Ishikawa (cell line): ENCODE data around the gene KCNQ1.

Source experiments
- CEBPB ChIP-seq: IDR thresholded peaks from 2 replicates; pipeline ENCODE4 v1.6.1; 2012
- CREB1 ChIP-seq: IDR thresholded peaks from 2 replicates; pipeline ENCODE4 v1.6.1; 2012; ENCODE audit warnings: low read depth
- EGR1 ChIP-seq: IDR thresholded peaks from 2 replicates; pipeline ENCODE4 v1.6.1; 2012
- EP300 ChIP-seq: IDR thresholded peaks from 2 replicates; pipeline ENCODE4 v1.6.1; 2012; ENCODE audit warnings: borderline replicate concordance
- FOXM1 ChIP-seq: IDR thresholded peaks from 2 replicates; pipeline ENCODE4 v1.6.1; 2012; ENCODE audit warnings: low read depth, borderline replicate concordance
- NFIC ChIP-seq: IDR thresholded peaks from 2 replicates; pipeline ENCODE4 v1.6.1; 2012
- RAD21 ChIP-seq: IDR thresholded peaks from 2 replicates; pipeline ENCODE4 v1.6.1; 2012; ENCODE audit warnings: low read depth
- TAF1 ChIP-seq: IDR thresholded peaks from 2 replicates; pipeline ENCODE4 v1.6.1; 2012; ENCODE audit warnings: low read depth, mild to moderate bottlenecking
- TCF12 ChIP-seq: IDR thresholded peaks from 2 replicates; pipeline ENCODE4 v1.6.1; 2012; ENCODE audit warnings: low read depth
- TEAD4 ChIP-seq: IDR thresholded peaks from 2 replicates; pipeline ENCODE4 v1.6.1; 2012
- YY1 ChIP-seq: IDR thresholded peaks from 2 replicates; pipeline ENCODE4 v1.6.1; 2012; ENCODE audit warnings: low read depth
- ZBTB7A ChIP-seq: IDR thresholded peaks from 2 replicates; pipeline ENCODE4 v1.6.1; 2012; ENCODE audit warnings: low read depth
- TF ChIP-seq, protein P1 (sequence below): IDR thresholded peaks from 2 replicates; pipeline ENCODE4 v1.6.1; 2012
- TF ChIP-seq, protein P2 (sequence below): IDR thresholded peaks from 2 replicates; pipeline ENCODE4 v1.6.1; 2012
- TF ChIP-seq, protein P3 (sequence below): IDR thresholded peaks from 2 replicates; pipeline ENCODE4 v1.6.1; 2012; ENCODE audit warnings: low read depth, mild to moderate bottlenecking

Gene KCNQ1

DNA sequence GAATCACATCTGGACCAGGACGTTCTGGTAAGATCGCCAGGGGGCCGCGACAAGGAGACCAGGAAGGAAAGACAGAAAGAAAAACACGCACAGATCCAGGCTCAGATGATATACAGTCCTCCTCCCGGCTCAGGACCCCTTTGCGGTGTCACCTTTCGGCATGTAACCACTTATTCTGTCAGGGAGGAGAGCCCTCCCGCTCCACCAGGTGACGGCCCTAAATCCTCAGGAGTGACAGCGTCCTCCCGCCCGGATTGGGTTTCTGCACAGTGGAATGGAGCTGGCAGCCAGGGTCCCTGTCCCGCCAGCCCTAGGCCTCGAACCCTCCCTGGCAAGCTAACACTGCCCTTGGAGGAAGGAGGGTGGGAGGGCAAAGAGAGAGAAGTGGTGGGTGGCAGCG lies 279.3 kb downstream of the KCNQ1 start:
- TF ChIP-seq, protein P1, sequence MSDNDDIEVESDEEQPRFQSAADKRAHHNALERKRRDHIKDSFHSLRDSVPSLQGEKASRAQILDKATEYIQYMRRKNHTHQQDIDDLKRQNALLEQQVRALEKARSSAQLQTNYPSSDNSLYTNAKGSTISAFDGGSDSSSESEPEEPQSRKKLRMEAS: no peak
- TF ChIP-seq ZBTB7A: no peak
- no peak for TF ChIP-seq EP300
- TF ChIP-seq RAD21: no peak
- no peak for TF ChIP-seq EGR1
- TF ChIP-seq TEAD4: no peak

DNA sequence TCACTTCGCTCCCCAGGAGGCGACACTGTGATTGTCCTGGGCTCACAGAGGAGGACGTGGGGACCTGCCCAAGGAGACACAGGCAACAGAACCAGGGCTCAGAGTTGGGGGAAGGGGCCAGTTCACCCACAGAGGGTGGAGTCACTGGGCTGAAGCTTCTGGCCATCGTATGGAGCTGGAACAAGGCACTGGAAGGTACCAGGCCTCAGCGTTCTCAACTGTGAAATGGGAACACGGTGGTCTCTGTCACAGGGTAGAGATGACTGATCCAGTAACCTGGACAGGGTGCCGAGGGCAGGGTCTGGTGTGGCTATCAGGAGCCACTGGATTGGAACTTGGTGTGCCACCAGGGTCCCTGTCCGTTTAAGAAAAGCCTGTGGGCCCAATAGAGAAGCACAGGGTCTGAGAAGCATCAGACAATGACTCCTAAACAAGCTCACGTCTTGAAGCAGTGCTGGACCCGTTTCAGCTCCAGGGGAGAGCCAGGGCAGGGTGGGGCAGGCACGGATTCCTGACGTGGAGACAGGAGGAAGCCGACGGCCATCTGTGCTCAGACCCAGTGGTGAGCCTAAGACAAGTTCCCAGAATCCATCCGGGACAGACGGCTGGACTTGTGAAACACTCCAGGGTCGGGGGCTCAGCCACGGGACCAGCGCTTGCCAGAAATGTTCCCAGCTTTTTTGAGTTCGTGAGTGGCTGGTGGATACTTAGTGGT lies 280.0 kb downstream of the KCNQ1 start:
- TF ChIP-seq YY1 (no peak), EP300 (no peak), ZBTB7A (no peak), TCF12 (no peak), NFIC (no peak)

DNA sequence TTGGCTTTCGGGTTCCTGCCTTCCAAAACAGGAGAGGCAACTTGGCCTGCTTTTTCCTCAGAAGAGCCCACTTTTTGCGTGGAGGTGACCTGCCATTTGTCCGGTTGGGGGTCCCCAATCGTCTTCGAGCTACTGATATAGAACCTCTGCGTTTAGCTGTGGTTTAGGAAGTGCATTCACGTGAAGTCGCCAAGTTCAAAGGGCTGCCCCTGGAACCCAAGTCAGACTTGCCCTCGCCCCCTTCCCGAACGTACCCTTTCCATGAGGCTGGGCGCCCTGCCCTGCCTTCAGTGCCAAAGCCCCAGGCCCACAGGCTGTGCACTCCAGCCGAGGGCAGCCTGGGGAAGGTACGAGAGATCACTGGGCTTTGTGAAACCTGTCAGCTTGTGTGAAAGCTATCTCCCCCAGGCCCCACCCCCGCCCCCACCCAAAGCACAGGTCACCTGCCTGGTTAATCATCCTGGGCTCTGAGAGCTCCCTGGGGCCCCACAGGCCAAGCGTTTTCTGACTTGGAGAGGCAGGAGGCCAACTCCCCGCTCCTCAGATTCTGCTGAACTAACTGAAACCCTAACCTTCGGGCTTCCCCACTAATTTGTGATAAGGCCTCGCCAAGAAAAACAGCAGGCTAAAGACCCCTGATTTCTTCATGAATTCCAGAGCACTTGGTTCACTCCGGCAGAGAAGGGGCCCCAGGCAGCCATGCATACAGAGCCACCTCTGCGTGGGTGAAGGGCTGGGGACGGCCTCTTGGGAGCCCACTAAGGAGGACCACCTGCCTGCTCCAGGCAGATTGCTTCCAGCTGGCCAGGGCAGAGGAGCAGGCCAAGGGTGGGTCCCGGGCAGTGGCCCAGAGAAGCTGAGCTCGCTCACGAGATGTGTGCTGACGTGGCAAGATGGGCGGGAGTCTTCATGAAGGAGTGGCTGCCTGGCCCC lies 280.8 kb downstream of the KCNQ1 start:
- TF ChIP-seq TCF12: no peak
- TF ChIP-seq FOXM1: no peak
- no peak for TF ChIP-seq EP300
- TF ChIP-seq, protein P2, sequence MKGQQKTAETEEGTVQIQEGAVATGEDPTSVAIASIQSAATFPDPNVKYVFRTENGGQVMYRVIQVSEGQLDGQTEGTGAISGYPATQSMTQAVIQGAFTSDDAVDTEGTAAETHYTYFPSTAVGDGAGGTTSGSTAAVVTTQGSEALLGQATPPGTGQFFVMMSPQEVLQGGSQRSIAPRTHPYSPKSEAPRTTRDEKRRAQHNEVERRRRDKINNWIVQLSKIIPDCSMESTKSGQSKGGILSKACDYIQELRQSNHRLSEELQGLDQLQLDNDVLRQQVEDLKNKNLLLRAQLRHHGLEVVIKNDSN: no peak
- no peak for TF ChIP-seq NFIC
- TF ChIP-seq TEAD4: no peak
- TF ChIP-seq, protein P3, sequence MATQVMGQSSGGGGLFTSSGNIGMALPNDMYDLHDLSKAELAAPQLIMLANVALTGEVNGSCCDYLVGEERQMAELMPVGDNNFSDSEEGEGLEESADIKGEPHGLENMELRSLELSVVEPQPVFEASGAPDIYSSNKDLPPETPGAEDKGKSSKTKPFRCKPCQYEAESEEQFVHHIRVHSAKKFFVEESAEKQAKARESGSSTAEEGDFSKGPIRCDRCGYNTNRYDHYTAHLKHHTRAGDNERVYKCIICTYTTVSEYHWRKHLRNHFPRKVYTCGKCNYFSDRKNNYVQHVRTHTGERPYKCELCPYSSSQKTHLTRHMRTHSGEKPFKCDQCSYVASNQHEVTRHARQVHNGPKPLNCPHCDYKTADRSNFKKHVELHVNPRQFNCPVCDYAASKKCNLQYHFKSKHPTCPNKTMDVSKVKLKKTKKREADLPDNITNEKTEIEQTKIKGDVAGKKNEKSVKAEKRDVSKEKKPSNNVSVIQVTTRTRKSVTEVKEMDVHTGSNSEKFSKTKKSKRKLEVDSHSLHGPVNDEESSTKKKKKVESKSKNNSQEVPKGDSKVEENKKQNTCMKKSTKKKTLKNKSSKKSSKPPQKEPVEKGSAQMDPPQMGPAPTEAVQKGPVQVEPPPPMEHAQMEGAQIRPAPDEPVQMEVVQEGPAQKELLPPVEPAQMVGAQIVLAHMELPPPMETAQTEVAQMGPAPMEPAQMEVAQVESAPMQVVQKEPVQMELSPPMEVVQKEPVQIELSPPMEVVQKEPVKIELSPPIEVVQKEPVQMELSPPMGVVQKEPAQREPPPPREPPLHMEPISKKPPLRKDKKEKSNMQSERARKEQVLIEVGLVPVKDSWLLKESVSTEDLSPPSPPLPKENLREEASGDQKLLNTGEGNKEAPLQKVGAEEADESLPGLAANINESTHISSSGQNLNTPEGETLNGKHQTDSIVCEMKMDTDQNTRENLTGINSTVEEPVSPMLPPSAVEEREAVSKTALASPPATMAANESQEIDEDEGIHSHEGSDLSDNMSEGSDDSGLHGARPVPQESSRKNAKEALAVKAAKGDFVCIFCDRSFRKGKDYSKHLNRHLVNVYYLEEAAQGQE: no peak
- no peak for TF ChIP-seq CREB1
- no peak for TF ChIP-seq YY1
- TF ChIP-seq TAF1: no peak
- no peak for TF ChIP-seq RAD21
- TF ChIP-seq, protein P1: no peak
- TF ChIP-seq ZBTB7A: no peak
- no peak for TF ChIP-seq CEBPB
- no peak for TF ChIP-seq EGR1

DNA sequence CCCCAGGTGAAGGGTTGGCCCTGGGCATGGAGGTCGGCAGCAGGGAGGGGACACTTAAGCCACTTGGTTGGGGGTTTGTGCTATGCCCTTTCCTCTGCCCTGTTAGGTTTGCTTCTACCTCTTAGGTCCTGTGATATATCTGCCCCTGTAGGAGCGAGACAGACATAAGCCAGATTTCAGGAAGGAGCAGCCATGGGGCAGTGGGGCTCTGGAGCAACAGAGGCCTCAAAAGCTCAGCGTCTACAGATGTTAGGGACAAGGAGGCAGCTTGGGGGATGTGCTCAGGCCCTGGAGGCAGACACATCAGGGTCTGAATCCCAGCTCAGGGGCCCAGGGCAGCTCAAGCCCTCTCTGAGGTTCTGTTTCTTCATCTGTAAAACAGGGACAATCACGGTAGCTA lies 282.2 kb downstream of the KCNQ1 start:
- no peak for TF ChIP-seq EGR1
- no peak for TF ChIP-seq YY1
- no peak for TF ChIP-seq ZBTB7A
- no peak for TF ChIP-seq TAF1
- TF ChIP-seq, protein P2: no peak
- no peak for TF ChIP-seq FOXM1
- TF ChIP-seq RAD21: no peak
- no peak for TF ChIP-seq EP300
- no peak for TF ChIP-seq TCF12
- no peak for TF ChIP-seq NFIC
- TF ChIP-seq TEAD4: no peak
- no peak for TF ChIP-seq CEBPB
- TF ChIP-seq, protein P1: no peak

DNA sequence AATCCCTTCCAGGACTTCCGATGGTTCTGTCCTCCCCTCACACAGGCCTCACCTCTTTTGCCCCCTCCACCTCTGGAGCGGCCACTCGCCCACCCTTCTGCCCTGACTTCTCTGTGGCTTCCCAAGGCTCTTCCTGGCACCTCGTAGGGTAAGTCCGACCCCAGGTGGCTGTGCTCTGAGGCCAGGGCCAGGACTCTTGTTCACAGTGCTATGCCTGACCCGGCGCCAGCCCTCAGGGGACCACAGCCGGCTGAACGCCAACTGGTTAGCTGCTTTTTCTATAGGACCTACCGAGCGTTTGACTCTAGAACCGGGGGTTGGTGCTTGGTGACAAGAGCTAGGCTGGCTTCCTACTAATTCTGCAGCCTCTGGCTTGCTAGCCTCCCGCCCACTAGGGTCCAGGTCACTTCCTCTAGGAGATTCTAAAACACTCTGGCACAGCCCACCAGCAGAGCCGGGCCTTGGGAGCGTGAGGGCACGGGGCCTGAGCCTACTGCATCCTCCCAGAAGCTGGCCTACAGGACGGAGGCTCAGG lies 283.4 kb downstream of the KCNQ1 start:
- TF ChIP-seq TCF12 (no peak), ZBTB7A (no peak), EP300 (no peak), CREB1 (no peak), FOXM1 (no peak), TAF1 (no peak), EGR1 (no peak), TEAD4 (no peak), YY1 (no peak), NFIC (no peak), RAD21 (no peak), CEBPB (no peak)
- TF ChIP-seq, protein P1: no peak
- TF ChIP-seq, protein P2: no peak
- TF ChIP-seq, protein P3: no peak
